ENCODE data around the gene CRLF1. TPM values are rescaled to one million over a fixed set of nuclear protein-coding genes. Genes with fewer than 3 reads are reported as not detected.

Gene CRLF1
- total and polyA plus RNA-seq, 2 experiments from 2014 or later = 8.6 to 59.2 TPM

DNA sequence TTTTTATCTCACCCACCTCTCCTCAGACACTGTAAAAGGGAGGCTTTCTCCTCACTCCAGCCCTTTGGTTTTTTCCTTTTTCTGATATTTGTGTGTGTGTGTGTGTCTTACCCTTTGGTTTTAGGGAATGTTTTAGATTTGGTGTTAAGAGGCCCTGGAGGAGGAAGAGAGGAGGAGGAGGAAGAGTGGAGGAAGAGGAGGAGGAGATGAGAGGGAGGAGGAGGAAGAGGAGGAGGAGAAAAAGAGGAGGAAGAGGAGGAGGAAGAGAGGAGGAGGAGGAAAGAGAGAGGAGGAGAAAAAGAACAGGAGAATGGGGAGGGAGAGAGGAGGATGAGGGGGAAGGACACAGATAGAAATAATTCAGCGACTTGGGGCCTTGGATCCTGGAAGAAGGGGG, 40.8 kb upstream of the CRLF1 start:
- no peaks in the 10 kb centered on the region for H3K9me2 ChIP-seq (ENCODE audit: insufficient read depth)
- no peak overlapping the region for H3K27ac ChIP-seq
- H2AFZ ChIP-seq = no peak overlapping the region
- H3K27me3 ChIP-seq (replicated peaks; ENCODE audit: insufficient read depth) = no peaks in the 10 kb centered on the region
- H4K20me1 ChIP-seq (ENCODE audit: insufficient read depth) = no peaks in the 10 kb centered on the region
- no peak overlapping the region for H3K9ac ChIP-seq
- no peaks in the 10 kb centered on the region for H3K36me3 ChIP-seq (ENCODE audit: low read depth)
- no peak for DNase-seq
- TF ChIP-seq EZH2 (IDR thresholded peaks at IDR 0.05; ENCODE audit: insufficient read depth, poor library complexity, severe bottlenecking) = no peak
- TF ChIP-seq EZH2phosphoT487 (IDR thresholded peaks at IDR 0.05; ENCODE audit: insufficient read depth, low read depth) = no peak
- peaks cover 22% of the 10 kb centered on the region for H3K4me1 ChIP-seq (ENCODE audit: insufficient read depth)
- H3F3A ChIP-seq (ENCODE audit: insufficient read depth) = peaks cover 8% of the 10 kb centered on the region; the same call in 1 of the 2 replicates
- in situ Hi-C loops (cut with MboI) = no loop called here
- H3K4me2 ChIP-seq (ENCODE audit: unreplicated experiment) = no peak overlapping the region
- no peak overlapping the region for H3K4me3 ChIP-seq
- H3K79me2 ChIP-seq (ENCODE audit: insufficient read depth) = no peaks in the 10 kb centered on the region
- no peaks in the 10 kb centered on the region for H3K9me3 ChIP-seq (ENCODE audit: low read depth)
- 96 to 100% methylated on average over 1 of the region's 1 CpG for WGBS, 2 experiments (ENCODE audit: low coverage in 1 of 2, low lambda C conversion rate in 2 of 2, missing lambda C conversion rate in 2 of 2)

DNA sequence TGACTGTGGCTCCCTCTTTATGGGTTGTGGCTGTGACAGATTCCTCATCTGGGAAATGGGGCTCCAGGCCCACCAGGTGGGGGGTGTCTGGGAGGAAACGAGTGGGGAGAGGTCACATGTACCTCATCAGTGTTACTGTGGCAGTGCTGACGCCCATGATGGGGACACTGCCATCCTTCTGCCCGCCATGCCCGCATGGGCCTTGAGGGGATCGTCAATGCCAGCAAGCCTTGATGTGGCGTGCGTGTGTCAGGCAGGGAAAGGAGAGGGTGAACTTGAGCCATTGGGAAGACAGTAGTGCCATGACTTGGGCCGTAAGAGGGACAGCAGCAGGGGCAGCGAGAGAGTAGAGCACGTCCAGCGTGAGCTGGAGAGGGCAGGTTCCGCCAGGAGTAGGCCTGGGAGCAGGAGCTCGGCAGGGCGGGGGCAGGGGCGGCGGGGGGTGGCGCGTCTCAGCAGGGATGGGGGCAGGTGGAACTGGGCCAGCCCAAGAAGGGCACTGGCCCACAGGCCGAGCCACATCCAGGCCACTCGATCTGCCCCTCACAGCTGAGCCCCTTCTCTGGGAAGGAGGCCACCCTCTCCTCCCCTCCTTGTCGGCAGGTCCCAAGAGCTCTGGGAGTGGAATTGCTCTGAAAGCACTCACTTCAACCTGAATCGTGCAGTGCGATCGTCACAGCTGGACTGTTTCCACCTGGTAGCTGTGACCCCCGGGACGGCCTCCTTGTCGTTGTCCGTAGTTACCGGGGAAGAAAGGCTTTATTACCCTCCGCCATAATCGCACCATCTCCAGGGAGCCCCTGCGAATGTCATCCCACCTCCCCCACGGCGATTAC, 40.2 kb upstream of the CRLF1 start:
- Histone ChIP-seq H4K20me1 (ENCODE audit: insufficient read depth) (no peaks in the 10 kb centered on the region), H3K9me2 (ENCODE audit: insufficient read depth) (no peaks in the 10 kb centered on the region), H3K4me2 (ENCODE audit: unreplicated experiment) (no peak overlapping the region), H3K9ac (no peak overlapping the region), H2AFZ (no peak overlapping the region), H3K9me3 (ENCODE audit: low read depth) (no peaks in the 10 kb centered on the region), H3F3A (ENCODE audit: insufficient read depth) (peaks cover 8% of the 10 kb centered on the region; the same call in 1 of the 2 replicates), H3K79me2 (ENCODE audit: insufficient read depth) (no peaks in the 10 kb centered on the region), H3K4me3 (no peak overlapping the region), H3K4me1 (ENCODE audit: insufficient read depth) (peaks cover 22% of the 10 kb centered on the region), H3K36me3 (ENCODE audit: low read depth) (no peaks in the 10 kb centered on the region), H3K27ac (no peak overlapping the region), H3K27me3 (replicated peaks; ENCODE audit: insufficient read depth) (no peaks in the 10 kb centered on the region)
- 90% methylated on average over 28 to 34 of the region's 34 CpGs for WGBS, 2 experiments (ENCODE audit: low coverage in 1 of 2, low lambda C conversion rate in 2 of 2, missing lambda C conversion rate in 2 of 2)
- in situ Hi-C loops (cut with MboI) = no loop called here
- TF ChIP-seq EZH2 (IDR thresholded peaks at IDR 0.05; ENCODE audit: insufficient read depth, poor library complexity, severe bottlenecking) (no peak), EZH2phosphoT487 (IDR thresholded peaks at IDR 0.05; ENCODE audit: insufficient read depth, low read depth) (no peak)
- no peak for DNase-seq

DNA sequence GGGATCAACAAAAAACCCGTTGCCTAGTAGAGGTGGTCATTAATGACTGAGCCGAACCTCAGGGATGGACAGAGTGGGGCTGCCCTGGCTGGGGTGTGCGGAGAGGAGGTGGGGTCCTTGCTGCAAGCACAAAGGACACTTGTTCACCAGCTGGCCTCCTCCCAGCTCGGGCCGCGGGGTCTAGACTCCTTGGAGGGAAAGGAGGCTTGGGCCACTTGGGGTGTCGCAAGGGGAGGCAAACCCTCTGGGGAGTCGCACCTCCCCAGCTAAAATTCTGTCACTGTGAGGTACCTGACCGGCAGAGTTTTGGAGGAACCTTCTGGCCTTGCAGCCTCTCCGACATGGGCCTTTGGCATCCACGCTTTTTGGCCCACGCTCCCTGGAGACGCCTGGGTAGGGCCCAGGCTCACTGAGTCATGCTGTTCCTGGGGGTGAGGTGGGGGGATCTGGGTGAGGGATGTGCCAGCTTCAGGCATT, 38.5 kb upstream of the CRLF1 start:
- Histone ChIP-seq H3K9ac (no peak overlapping the region), H3F3A (ENCODE audit: insufficient read depth) (peaks cover 5% of the 10 kb centered on the region; the same call in 1 of the 2 replicates), H3K36me3 (ENCODE audit: low read depth) (no peaks in the 10 kb centered on the region), H2AFZ (no peak overlapping the region), H3K4me2 (ENCODE audit: unreplicated experiment) (no peak overlapping the region), H3K27ac (no peak overlapping the region), H3K4me3 (no peak overlapping the region), H3K27me3 (replicated peaks; ENCODE audit: insufficient read depth) (no peaks in the 10 kb centered on the region), H3K9me3 (ENCODE audit: low read depth) (no peaks in the 10 kb centered on the region), H3K9me2 (ENCODE audit: insufficient read depth) (no peaks in the 10 kb centered on the region), H3K4me1 (ENCODE audit: insufficient read depth) (peaks cover 10% of the 10 kb centered on the region), H3K79me2 (ENCODE audit: insufficient read depth) (no peaks in the 10 kb centered on the region), H4K20me1 (ENCODE audit: insufficient read depth) (no peaks in the 10 kb centered on the region)
- peak; percentile 22 for DNase-seq
- in situ Hi-C loops (cut with MboI) = no loop called here
- no peak for TF ChIP-seq EZH2phosphoT487 (IDR thresholded peaks at IDR 0.05; ENCODE audit: insufficient read depth, low read depth)
- TF ChIP-seq EZH2 (IDR thresholded peaks at IDR 0.05; ENCODE audit: insufficient read depth, poor library complexity, severe bottlenecking) = no peak
- 52 to 59% methylated on average over 12 to 13 of the region's 13 CpGs for WGBS, 2 experiments (ENCODE audit: low coverage in 1 of 2, low lambda C conversion rate in 2 of 2, missing lambda C conversion rate in 2 of 2)

DNA sequence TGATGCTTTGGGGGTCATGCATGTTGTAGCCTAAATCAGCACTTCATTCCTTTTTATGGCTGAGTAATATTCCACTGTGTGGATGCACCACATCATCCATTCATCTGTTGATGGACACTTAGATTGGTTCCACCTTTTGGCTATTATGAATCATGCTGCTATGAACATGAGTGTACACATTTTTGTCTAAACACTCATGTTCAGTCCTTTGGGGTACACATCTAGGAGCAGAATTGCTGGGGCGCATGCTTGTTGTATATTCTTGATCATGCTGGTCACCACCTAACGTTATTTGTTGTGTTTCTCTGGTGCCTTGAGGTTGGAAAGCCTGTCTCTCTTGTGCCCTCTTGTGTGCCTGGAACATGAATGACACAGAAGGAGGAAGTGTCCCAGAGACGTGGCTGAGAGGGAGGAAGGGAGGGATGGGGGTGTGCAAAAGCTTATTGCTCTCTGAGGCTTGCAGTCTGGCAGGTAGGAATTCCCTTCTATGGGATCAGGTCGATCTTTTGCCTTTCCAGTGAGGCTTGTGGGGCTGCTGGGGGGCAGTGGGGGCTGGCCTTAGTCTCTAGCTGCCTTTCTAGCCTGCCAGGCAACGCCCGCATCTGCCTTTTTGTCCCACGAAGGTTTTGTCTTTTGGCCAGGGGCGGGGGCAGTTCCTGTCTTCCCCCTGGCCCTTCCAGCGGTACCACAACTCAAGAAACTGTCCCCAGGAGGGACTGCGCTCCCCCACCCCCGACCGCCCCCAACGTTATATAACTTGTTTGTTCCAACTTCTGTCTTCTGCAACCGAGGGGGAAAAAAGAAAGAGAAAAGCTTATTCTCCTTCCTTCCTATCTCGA, 37.8 kb upstream of the CRLF1 start:
- in situ Hi-C loops (cut with MboI) = no loop called here
- Histone ChIP-seq H3K27me3 (replicated peaks; ENCODE audit: insufficient read depth) (no peaks in the 10 kb centered on the region), H3K9me3 (ENCODE audit: low read depth) (no peaks in the 10 kb centered on the region), H3K4me3 (no peak overlapping the region), H3K27ac (no peak overlapping the region), H3F3A (ENCODE audit: insufficient read depth) (no peaks in the 10 kb centered on the region), H3K4me2 (ENCODE audit: unreplicated experiment) (no peak overlapping the region), H3K79me2 (ENCODE audit: insufficient read depth) (no peaks in the 10 kb centered on the region), H3K4me1 (ENCODE audit: insufficient read depth) (peaks cover 4% of the 10 kb centered on the region; the same call in 1 of the 2 replicates), H3K36me3 (ENCODE audit: low read depth) (no peaks in the 10 kb centered on the region), H4K20me1 (ENCODE audit: insufficient read depth) (no peaks in the 10 kb centered on the region), H3K9me2 (ENCODE audit: insufficient read depth) (no peaks in the 10 kb centered on the region), H2AFZ (no peak overlapping the region), H3K9ac (no peak overlapping the region)
- peak; percentile 54 for DNase-seq
- TF ChIP-seq EZH2phosphoT487 (IDR thresholded peaks at IDR 0.05; ENCODE audit: insufficient read depth, low read depth) = no peak
- no peak for TF ChIP-seq EZH2 (IDR thresholded peaks at IDR 0.05; ENCODE audit: insufficient read depth, poor library complexity, severe bottlenecking)
- WGBS, 2 experiments (ENCODE audit: low coverage in 1 of 2, low lambda C conversion rate in 2 of 2, missing lambda C conversion rate in 2 of 2) = 46% methylated on average over 11 to 15 of the region's 15 CpGs

All from GM23248 (cell line).